Hepatocyte (in vitro differentiated cells): ENCODE measurements around the gene NAT10.

Experiments
- CTCF ChIP-seq: fragments of 200-600 bp; sonication (generic); IDR thresholded peaks from 2 replicates; pipeline ENCODE4 v1.5.1; 2016; ENCODE audit warnings: antibody characterized with exemption, mild to moderate bottlenecking; ENCODE audit not compliant: poor library complexity
- EZH2 ChIP-seq: fragments of 200-600 bp; sonication (generic); IDR thresholded peaks from 2 replicates; pipeline ENCODE4 v1.6.1; 2016; ENCODE audit warnings: antibody characterized with exemption, mild to moderate bottlenecking, borderline replicate concordance

GRCh38 chr11:34111722-34112270 lies 6.4 kb downstream of the NAT10 start:
- TF ChIP-seq CTCF (no peak), EZH2 (no peak)
